SK-N-MC (cell line): ENCODE data around the gene SH2D2A.

Experiments
- DNase-seq: peaks from one replicate; pipeline ENCODE4 v3.0.0-alpha.2; 2011; ENCODE audit warnings: low read depth, low spot score
- H3K27ac ChIP-seq: fragments of 200-600 bp; sonication (generic); 2 replicates; pipeline ENCODE4 v1.5.1; 2016; ENCODE audit warnings: mixed run types
- H3K36me3 ChIP-seq: fragments of 200-600 bp; sonication (generic); 2 replicates; pipeline ENCODE4 v1.6.1; 2017; ENCODE audit warnings: antibody characterized with exemption, low read length, mixed read lengths; ENCODE audit not compliant: insufficient read depth
- H3K4me3 ChIP-seq: fragments of 200-600 bp; sonication (generic); 2 replicates; pipeline ENCODE4 v1.5.1; 2016
- H3K9ac ChIP-seq: fragments of 200-600 bp; sonication (generic); 2 replicates; pipeline ENCODE4 v1.8.0; 2017; ENCODE audit warnings: mixed run types, mixed read lengths; ENCODE audit not compliant: insufficient read length
- H3K9me3 ChIP-seq: fragments of 200-600 bp; sonication (generic); 2 replicates; pipeline ENCODE4 v1.6.1; 2017; ENCODE audit warnings: low read depth, mild to moderate bottlenecking, antibody characterized with exemption, low read length, moderate library complexity, mixed read lengths
- EZH2 ChIP-seq: fragments of 200-600 bp; sonication (generic); IDR thresholded peaks from one replicate; pipeline ENCODE4 v1.6.1; 2017; ENCODE audit warnings: antibody characterized with exemption
- FOXP2 ChIP-seq: optimal IDR thresholded peaks from 2 replicates; pipeline ENCODE3; 2011; ENCODE audit warnings: mild to moderate bottlenecking, moderate library complexity; ENCODE audit not compliant: insufficient read depth; ENCODE audit errors: extremely low read length, control extremely low read depth
- POLR2AphosphoS5 ChIP-seq: IDR thresholded peaks from 2 replicates; pipeline ENCODE4 v1.6.1; 2012; ENCODE audit warnings: mild to moderate bottlenecking, low read depth, low read length, borderline replicate concordance

The SH2D2A gene

GRCh38 chr1:156852418-156852874, 35.8 kb upstream of the SH2D2A start:
- Histone ChIP-seq H3K27ac (no peak overlapping the region), H3K9ac (no peak overlapping the region), H3K4me3 (no peak overlapping the region), H3K9me3 (no peaks in the 10 kb centered on the region), H3K36me3 (no peaks in the 10 kb centered on the region)
- no peak for DNase-seq
- TF ChIP-seq FOXP2 (no peak), EZH2 (no peak), POLR2AphosphoS5 (no peak)

- H3K4me3 ChIP-seq, result no peak overlapping the region
- no peak for DNase-seq
Observed at GRCh38 chr1:156851779-156852417, 35.2 kb upstream of the SH2D2A start.

GRCh38 chr1:156849151-156849496, 32.5 kb upstream of the SH2D2A start:
- H3K9me3 ChIP-seq, result no peaks in the 10 kb centered on the region
- H3K4me3 ChIP-seq, result no peak overlapping the region
- H3K9ac ChIP-seq, result no peak overlapping the region
- TF ChIP-seq EZH2 (no peak), POLR2AphosphoS5 (no peak), FOXP2 (no peak)
- no peak for DNase-seq
- H3K27ac ChIP-seq, result no peak overlapping the region
- H3K36me3 ChIP-seq, result no peaks in the 10 kb centered on the region

More at GRCh38 chr1:156851779-156852417, 35.2 kb upstream of the SH2D2A start:
- TF ChIP-seq FOXP2 (no peak), EZH2 (no peak), POLR2AphosphoS5 (no peak)
- H3K36me3 ChIP-seq, result no peaks in the 10 kb centered on the region
- no peak overlapping the region for H3K27ac ChIP-seq
- H3K9me3 ChIP-seq, result no peaks in the 10 kb centered on the region
- no peak overlapping the region for H3K9ac ChIP-seq

GRCh38 chr1:156848461-156849150, 32.0 kb upstream of the SH2D2A start:
- no peaks in the 10 kb centered on the region for H3K36me3 ChIP-seq
- no peak for TF ChIP-seq FOXP2
- TF ChIP-seq POLR2AphosphoS5, result no peak
- no peak for TF ChIP-seq EZH2
- H3K4me3 ChIP-seq, result no peak overlapping the region
- no peak overlapping the region for H3K27ac ChIP-seq
- H3K9ac ChIP-seq, result no peak overlapping the region
- no peak for DNase-seq
- H3K9me3 ChIP-seq, result no peaks in the 10 kb centered on the region

GRCh38 chr1:156847591-156848460, 31.2 kb upstream of the SH2D2A start:
- Histone ChIP-seq H3K4me3 (no peak overlapping the region), H3K27ac (no peak overlapping the region), H3K9me3 (no peaks in the 10 kb centered on the region), H3K36me3 (no peaks in the 10 kb centered on the region), H3K9ac (no peak overlapping the region)
- TF ChIP-seq FOXP2, result no peak
- TF ChIP-seq POLR2AphosphoS5, result no peak
- TF ChIP-seq EZH2, result no peak
- no peak for DNase-seq

GRCh38 chr1:156846643-156847042, 30.0 kb upstream of the SH2D2A start:
- Histone ChIP-seq H3K9me3 (no peaks in the 10 kb centered on the region), H3K36me3 (no peaks in the 10 kb centered on the region), H3K4me3 (no peak overlapping the region), H3K9ac (no peak overlapping the region), H3K27ac (no peak overlapping the region)
- no peak for TF ChIP-seq FOXP2
- no peak for TF ChIP-seq EZH2
- TF ChIP-seq POLR2AphosphoS5, result no peak
- DNase-seq, result no peak

GRCh38 chr1:156845953-156846545, 29.4 kb upstream of the SH2D2A start:
- TF ChIP-seq EZH2, result no peak
- no peak for TF ChIP-seq FOXP2
- no peak for TF ChIP-seq POLR2AphosphoS5
- DNase-seq, result no peak
- no peak overlapping the region for H3K9ac ChIP-seq
- no peak overlapping the region for H3K27ac ChIP-seq
- H3K9me3 ChIP-seq, result no peaks in the 10 kb centered on the region
- no peak overlapping the region for H3K4me3 ChIP-seq
- H3K36me3 ChIP-seq, result no peaks in the 10 kb centered on the region
